Right lobe of liver (tissue), 6 donors: Measurements from ENCODE around the gene ELMO1. TPM values are rescaled to one million over a fixed set of nuclear protein-coding genes. Genes with fewer than 3 reads are reported as not detected.
A peak's percentile ranks its signal among the peaks of the same experiment; 100 is the strongest.

Experiments used
- ATAC-seq, 4 donors: fragments of 200-7000 bp; cut with Tn5 transposase; one replicate each; pipeline ENCODE4 v1.9.1; 2020; ENCODE audit warnings: mild to moderate bottlenecking in 4 of 4, moderate library complexity in 4 of 4
- DNase-seq, 3 donors: peaks; one replicate each; pipeline ENCODE4 v3.0.0-alpha.2; 2020
- H3K27ac ChIP-seq, 3 donors: fragments of 200-600 bp; one replicate each; pipeline ENCODE4 v1.8.0; 2022
- H3K27me3 ChIP-seq, 2 donors: fragments of 200-600 bp; one replicate each; pipeline ENCODE4 v1.8.0; 2022
- H3K36me3 ChIP-seq, 4 donors: fragments of 200-600 bp; sonication (generic) in 1 of 4; one replicate each; pipeline versions ENCODE4 v1.5.1 to v1.8.0; 2017 to 2022; ENCODE audit warnings: control low read depth in 1 of 4
- H3K4me1 ChIP-seq, 4 donors: fragments of 200-600 bp; sonication (generic) in 1 of 4; one replicate each; pipeline versions ENCODE4 v1.5.1 to v1.8.0; 2017 to 2022; ENCODE audit warnings: control low read depth in 1 of 4
- H3K4me3 ChIP-seq, 3 donors: fragments of 200-600 bp; one replicate each; pipeline ENCODE4 v1.8.0; 2022
- H3K9me3 ChIP-seq, 4 donors: fragments of 200-600 bp; sonication (generic) in 1 of 4; one replicate each; pipeline versions ENCODE4 v1.5.1 to v1.8.0; 2017 to 2022; ENCODE audit warnings: control low read depth in 1 of 4
- POLR2A ChIP-seq: fragments of 450-650 bp; IDR thresholded peaks from one replicate; pipeline ENCODE4 v1.6.1; 2017; ENCODE audit warnings: antibody characterized with exemption, mild to moderate bottlenecking
- WGBS: methylation state at CpG from one replicate; pipeline ENCODE4 v1.1.6; 2018; ENCODE audit warnings: low coverage, low lambda C conversion rate; ENCODE audit not compliant: insufficient coverage; ENCODE audit errors: missing lambda C conversion rate; 5-methylcytosine and 5-hydroxymethylcytosine counted together
- intact Hi-C, 2 donors: fragments of 100-400 bp; cut with DNase I; formaldehyde crosslinking; loops; one replicate each; pipeline versions ENCODE4 v1.11.2 to v1.14.1; 2022
- total RNA-seq, 6 experiments: library from RNA; depleted of rRNA in 2 of 6; stranded (reverse); fragments of >200 nt in 2 of 6; fragmentation: NEBNext Ultra II Directional in 3 of 6; extraction: Animal tissue kit (Norgen Biotek cat#: 25700) in 3 of 6; gene quantifications; one replicate each; pipeline versions ENCODE4 v1.1.0 to v1.2.4, GENCODE V29; 2016 to 2023
- TF ChIP-seq, protein P1 (sequence below), 4 donors: fragments of 200-600 bp in 3 of 4; fragments of 450-650 bp in 1 of 4; IDR thresholded peaks; one replicate each; pipeline versions ENCODE4 v1.5.1 to v1.8.0; 2016 to 2022; ENCODE audit warnings: antibody characterized with exemption in 4 of 4, mild to moderate bottlenecking in 2 of 4
- donor health status: DM: no; HTN: yes; CAD: no.
- donor health status: DM: no; HTN: no; CAD: no.
- donor health status: DM: no; HTN: no; CAD: no.
- donor health status: DM: no; HTN: yes; CAD: no.
- donor health status: DM: no; HTN: yes; CAD: no.

ELMO1 gene
- total RNA-seq, 6 experiments from 2014 or later = 18.4 to 55.4 (median 25.1) TPM

GRCh38 chr7:37265006-37265405 lies 183.7 kb downstream of the ELMO1 start:
- no peak for TF ChIP-seq POLR2A
- TF ChIP-seq, protein P1, sequence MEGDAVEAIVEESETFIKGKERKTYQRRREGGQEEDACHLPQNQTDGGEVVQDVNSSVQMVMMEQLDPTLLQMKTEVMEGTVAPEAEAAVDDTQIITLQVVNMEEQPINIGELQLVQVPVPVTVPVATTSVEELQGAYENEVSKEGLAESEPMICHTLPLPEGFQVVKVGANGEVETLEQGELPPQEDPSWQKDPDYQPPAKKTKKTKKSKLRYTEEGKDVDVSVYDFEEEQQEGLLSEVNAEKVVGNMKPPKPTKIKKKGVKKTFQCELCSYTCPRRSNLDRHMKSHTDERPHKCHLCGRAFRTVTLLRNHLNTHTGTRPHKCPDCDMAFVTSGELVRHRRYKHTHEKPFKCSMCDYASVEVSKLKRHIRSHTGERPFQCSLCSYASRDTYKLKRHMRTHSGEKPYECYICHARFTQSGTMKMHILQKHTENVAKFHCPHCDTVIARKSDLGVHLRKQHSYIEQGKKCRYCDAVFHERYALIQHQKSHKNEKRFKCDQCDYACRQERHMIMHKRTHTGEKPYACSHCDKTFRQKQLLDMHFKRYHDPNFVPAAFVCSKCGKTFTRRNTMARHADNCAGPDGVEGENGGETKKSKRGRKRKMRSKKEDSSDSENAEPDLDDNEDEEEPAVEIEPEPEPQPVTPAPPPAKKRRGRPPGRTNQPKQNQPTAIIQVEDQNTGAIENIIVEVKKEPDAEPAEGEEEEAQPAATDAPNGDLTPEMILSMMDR (IDR thresholded peaks at IDR 0.05) = no peak
- 53% methylated on average over 1 of the region's 1 CpG for WGBS
- intact Hi-C loops = no loop called here
- Histone ChIP-seq H3K4me1 (peaks cover 0 to 3% (median 0%) of the 10 kb centered on the region in 4 donors), H3K27ac (no peak overlapping the region), H3K27me3 (no peaks in the 10 kb centered on the region), H3K36me3 (no peaks in the 10 kb centered on the region), H3K9me3 (no peaks in the 10 kb centered on the region), H3K4me3 (no peak overlapping the region)
- ATAC-seq (peak in 1 of 4 donors; percentile 17), DNase-seq (no peak)

DNA sequence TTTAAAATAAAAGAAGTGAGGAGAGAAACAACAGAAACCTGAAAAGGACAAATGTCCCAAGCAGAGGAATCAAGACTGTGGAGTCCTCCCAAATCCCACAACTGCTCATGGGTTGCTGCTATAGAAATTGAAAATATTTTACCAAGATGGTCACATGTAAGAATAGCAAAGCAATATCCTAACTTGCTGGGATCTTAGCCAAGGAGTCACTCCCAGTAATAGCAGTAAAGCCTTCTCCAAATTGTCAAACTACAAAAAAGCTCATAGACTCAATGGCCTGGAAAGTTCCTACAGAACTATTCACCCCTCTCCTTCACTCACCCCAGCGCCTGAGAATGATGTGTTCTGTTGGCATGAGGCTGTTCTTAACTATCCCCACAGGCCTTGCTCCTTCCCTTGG lies 186.5 kb downstream of the ELMO1 start:
- DNase-seq = no peak
- 86% methylated on average over 1 of the region's 1 CpG for WGBS
- Histone ChIP-seq H3K4me3 (no peak overlapping the region), H3K27ac (no peak overlapping the region), H3K36me3 (no peaks in the 10 kb centered on the region), H3K4me1 (peaks cover 0 to 3% (median 0%) of the 10 kb centered on the region in 4 donors), H3K9me3 (no peaks in the 10 kb centered on the region), H3K27me3 (no peaks in the 10 kb centered on the region)
- no peak for ATAC-seq
- intact Hi-C loops = no loop called here
- no peak for TF ChIP-seq POLR2A
- TF ChIP-seq, protein P1 (IDR thresholded peaks at IDR 0.05) = no peak

DNA sequence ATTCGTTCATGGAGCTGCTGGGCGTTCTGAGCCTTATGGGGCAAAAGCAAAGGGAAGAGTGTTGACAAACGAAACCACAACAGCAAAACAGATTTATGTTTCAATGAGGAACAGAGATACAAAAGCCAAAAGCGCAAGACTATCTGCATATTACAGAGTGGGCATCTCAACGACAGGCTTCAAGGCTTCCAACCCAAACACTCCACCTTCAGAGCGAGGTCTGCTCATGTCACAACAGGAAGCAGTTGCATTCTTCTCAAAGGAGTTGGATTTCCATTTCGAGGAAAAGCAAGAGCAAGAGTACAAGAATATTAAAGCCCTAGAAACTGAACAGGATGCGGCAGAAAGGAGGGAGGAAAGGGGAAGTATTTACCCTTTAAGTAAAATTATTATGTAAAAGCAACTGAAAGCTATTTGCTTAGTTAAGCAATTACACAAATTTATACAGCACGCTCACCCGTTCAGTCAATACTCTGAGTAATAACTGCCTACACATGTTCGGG lies 189.3 kb downstream of the ELMO1 start:
- Histone ChIP-seq H3K36me3 (peaks cover 0 to 8% (median 0%) of the 10 kb centered on the region in 4 donors), H3K4me3 (no peak overlapping the region), H3K27ac (no peak overlapping the region), H3K27me3 (no peaks in the 10 kb centered on the region), H3K4me1 (peaks cover 0 to 3% (median 0%) of the 10 kb centered on the region in 4 donors), H3K9me3 (no peaks in the 10 kb centered on the region)
- DNase-seq (no peak), ATAC-seq (no peak)
- WGBS = 61% methylated on average over 11 of the region's 11 CpGs
- intact Hi-C loops = no loop called here
- no peak for TF ChIP-seq POLR2A
- TF ChIP-seq, protein P1 (IDR thresholded peaks at IDR 0.05) = no peak

DNA sequence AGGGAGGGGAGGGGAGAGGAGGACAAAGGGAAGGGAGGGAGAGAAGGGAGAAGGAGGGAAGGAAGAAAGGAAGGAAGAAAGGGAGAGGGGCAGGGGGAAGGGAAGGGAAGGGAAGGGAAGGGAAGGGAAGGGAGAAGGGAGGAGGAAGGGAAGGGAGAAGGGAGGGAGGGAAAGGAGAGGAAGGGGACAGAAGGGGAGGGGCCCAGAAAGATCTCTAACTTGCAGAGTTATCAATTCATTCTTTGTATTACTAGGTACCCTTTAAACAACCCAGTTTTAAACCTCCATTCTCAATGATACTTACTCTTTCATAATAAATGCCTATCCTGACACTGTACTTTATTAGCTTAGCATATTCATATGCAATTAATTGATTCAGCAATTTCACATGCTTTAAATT lies 192.0 kb downstream of the ELMO1 start:
- H3K4me1 ChIP-seq = peaks cover 0 to 3% (median 0%) of the 10 kb centered on the region in 4 donors
- H3K27ac ChIP-seq = no peak overlapping the region
- H3K27me3 ChIP-seq = no peaks in the 10 kb centered on the region
- TF ChIP-seq, protein P1 (IDR thresholded peaks at IDR 0.05) = no peak
- no peak for TF ChIP-seq POLR2A
- ATAC-seq (no peak), DNase-seq (no peak)
- no peaks in the 10 kb centered on the region for H3K9me3 ChIP-seq
- intact Hi-C loops = no loop called here
- peaks cover 0 to 8% (median 0%) of the 10 kb centered on the region in 4 donors for H3K36me3 ChIP-seq
- H3K4me3 ChIP-seq = no peak overlapping the region
